ENCODE measurements around the gene CELF2.

Gene CELF2

DNA sequence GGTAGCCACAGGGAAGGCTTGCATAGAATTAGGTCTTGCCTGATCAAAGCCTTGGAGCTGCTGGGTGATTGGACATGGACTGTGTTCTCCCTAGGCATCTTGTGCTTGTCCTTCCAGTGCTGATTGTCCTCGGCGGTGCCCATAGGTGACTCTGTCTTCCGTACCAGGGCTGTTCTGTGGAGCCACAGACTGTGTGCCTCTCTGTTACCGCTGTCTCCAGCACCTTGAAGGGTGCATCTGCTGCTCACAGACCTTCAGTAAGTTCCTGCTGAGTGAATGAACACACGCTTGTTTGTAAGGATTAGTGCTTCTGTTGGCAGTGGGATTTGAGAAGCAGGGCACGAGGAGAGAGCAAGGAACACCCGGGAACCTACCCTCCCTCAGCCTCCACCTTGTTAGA, 116.7 kb downstream of the CELF2 start:
- peak; percentile 42 for DNase-seq (ENCODE audit: low spot score)

DNA sequence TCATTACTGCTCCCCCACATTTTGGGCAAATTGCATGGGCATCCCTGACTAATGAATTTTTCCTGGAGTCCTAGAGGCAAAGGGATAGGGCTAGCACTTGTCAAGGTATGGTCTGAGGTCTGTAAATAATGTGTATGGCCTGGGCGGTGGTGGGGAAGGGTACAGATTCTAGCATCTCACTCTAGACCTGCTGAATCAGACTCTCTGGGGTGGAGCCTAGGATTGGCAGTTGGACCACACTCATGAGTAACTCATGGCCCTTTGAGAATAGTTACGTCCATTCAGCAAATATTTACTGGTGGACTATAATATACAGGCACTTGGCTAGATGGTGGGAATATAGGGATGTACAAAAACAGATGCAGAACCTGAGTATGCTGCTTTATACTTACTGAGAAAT, 118.0 kb downstream of the CELF2 start:
- DNase-seq (ENCODE audit: low spot score), result no peak

DNA sequence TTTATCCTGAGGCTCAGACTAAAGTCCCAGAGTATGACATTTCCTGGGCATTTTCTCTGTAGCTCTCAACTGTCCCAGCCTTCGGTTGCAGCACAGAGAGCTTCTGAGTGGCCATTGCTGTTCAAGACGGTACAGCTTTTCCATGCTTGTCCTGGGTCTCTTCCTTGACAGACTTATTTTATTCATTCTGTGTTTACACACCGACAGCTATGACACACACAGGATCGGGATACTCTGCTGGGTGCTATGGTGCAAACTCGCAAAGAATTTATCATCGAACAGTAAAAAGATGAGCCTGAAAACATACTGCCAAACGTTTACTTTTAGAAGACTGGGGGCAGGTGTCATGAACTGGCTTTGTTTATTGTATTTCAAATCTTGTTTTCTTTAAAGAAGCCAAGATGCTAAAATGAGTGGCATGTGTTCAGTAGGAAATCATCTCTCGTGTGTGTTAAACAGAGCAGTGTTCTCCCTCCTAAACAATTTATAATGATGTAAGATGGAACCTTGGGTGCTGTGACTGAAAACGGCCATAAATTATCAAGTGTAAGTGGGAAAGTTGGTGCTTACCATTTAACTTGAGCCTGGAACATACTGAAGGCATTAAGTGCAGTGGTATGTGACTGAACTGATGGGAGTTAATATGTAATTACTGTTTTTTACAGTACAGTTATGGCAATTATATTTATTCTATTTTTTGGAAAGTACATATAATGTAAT, 120.8 kb downstream of the CELF2 start:
- no peak for DNase-seq (ENCODE audit: low spot score)

DNA sequence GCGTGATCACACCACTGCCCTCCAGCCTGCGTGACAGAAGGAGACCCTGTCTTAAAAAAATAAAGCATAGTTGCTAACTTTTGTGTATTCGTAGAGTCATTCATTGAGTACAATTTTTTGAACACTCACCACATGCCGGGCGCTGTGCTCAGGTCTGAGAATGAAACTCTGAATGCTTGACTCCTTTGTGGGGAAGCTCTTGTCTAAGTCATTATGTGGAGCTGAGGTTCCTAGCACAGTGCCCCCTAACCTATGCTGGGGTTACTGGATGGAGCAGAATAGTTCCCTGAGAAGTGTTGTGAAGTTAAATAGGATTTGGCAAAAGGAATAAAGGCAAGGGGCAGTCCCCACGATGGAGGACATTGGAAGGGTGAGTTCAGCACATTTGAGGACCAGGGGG, 123.3 kb downstream of the CELF2 start:
- DNase-seq (ENCODE audit: low spot score), result no peak

DNA sequence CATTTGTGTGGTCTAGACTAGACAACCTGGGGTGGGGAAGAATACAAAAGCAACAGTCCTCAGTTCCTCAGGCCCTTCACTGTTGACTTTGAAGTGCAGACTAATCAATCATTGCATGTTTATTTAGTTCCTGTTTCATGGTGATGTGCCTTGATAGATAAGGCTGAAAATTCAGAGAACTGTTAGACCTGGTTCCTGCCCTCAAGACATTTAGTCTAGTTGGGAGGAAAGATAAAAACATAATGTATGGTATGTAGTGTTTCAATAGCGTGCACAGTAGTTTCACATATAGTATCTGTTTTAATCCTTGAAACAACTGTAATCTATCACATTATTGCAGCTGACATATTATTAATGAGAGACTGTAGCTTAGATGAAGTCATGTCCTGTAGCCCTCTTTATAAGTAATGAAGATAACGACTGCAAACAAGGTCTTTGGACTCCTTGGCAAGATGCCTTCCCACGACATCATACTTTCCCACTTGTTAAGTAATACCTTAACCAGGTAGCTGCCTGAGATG, 124.0 kb downstream of the CELF2 start:
- DNase-seq (ENCODE audit: low spot score), result no peak

DNA sequence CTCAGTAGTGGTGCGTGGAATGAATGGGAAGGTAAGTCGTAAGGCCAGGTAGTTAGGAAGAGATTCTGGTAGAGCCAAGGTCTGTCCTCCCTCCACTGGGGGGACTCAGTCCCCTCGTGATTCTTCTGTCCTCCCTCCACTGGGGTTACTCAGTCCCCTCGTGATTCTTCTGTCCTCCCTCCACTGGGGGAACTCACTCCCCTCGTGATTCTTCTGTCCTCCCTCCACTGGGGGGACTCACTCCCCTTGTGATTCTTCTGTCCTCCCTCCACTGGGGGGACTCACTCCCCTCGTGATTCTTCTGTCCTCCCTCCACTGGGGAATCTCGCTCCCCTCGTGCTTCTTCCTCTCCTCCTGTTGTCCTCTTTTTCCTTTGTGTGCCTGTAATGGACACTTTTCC, 125.1 kb downstream of the CELF2 start:
- DNase-seq (ENCODE audit: low spot score), result no peak

DNA sequence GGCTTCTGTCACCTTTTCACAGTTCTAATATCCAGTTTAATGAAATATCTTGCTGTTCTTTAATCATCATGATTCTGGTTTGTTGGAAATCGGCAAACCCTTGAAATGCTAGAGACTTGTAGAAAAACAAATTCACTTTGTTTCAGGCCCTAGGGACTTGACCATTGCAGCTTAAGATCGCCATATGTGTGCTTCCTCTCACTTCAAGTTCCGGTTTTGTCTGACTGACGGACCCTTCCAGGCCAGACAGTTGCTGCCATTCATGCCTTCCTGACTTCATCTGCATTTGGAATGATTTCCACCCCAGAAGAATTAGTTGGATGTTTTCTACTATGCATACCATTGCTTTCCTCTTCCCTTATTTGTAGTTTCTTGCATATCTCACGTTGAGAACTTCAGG, 125.6 kb downstream of the CELF2 start:
- no peak for DNase-seq (ENCODE audit: low spot score)

DNA sequence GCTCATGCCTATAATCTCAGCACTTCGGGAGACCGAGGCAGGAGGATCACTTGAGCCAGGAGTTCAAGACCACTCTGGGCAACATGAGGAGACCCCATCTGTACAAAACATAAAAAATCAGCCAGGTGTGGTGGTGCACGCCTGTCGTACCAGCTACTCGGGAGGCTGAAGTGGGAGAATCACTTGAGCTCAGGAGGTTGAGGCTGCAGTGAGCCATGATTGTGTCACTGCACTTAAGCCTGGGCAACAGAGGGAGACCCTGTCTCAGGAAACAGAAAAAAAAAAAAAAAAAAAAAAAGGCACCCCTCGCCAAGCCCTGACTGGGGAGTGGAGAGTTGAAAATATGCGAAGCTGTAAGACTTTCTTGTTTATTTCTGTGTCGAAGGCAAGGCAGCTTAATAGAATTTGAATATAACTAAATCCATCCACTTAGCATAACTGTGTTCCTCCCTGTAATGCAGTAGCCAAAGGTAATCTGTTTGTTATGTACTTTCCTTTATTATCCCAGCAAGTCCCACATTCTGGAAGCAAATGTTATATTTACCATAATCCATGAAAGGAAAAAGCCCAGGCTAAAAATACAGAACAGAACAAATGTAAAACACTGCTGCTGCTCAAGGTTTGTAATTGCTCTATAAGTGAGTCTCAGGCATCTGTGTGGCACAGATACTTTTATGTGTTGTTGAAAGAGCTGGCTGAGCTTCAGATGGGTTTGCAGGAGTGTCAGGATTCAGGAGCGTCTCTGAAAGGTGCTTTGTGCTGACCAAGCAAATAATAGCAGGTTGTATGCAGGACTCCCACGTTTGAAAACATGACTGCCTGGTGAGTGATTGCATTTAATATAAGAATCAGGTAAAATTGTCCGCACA, 127.2 kb downstream of the CELF2 start:
- DNase-seq (ENCODE audit: low spot score), result peak; percentile 48

DNA sequence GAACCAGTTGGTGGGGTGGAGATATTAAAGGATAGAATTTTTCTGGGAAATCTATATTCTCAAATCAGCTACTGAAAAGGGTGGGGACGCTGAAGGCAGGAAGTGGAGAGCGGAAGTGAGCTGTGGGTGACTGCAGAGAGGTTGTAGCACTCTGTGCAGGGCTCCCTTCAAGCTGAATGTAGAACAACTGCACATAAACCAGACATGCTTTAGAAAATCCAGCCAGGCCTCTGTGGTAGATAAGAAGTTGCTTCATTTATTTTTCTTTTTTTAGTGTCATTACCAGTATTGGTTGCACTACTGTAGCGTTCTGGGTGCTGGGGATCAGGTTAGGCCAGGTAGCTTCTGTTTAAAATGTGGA, 127.8 kb downstream of the CELF2 start:
- DNase-seq (ENCODE audit: low spot score), result no peak

DNA sequence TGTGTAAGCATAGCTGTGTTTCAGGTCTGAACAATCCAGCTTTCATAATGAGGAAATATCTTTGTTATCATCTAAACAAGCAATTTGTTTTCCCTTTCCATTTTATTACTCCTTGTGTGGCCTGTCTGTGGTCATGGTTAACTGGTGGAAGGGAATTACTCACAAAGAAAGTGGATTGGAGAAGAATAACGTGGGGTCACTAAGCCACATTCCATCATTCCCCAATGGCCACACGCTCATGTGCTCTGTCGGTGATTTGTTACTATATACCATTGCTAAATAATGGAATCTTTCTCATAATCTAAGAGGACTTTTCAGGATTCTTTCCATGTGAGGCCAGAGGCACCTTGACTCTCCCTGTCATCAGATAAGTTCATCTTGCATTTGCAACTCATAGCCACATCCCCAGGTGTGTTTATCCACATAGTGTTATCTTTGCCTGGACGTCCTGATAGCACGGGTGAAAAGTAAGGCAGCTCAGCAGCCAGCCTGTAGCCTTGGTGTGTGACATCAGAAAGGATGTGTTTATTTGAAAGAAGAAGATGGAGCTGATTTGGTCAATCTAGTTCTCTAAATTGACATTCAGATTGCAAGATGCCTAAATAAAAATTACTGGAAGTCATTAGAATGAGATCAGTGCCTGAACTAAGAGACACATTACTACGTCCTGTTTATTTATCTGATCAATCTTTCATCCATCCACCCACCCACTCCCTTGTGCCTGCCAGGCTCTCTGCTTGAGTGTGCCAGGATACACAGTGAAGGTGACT, 128.9 kb downstream of the CELF2 start:
- DNase-seq (ENCODE audit: low spot score), result no peak

DNA sequence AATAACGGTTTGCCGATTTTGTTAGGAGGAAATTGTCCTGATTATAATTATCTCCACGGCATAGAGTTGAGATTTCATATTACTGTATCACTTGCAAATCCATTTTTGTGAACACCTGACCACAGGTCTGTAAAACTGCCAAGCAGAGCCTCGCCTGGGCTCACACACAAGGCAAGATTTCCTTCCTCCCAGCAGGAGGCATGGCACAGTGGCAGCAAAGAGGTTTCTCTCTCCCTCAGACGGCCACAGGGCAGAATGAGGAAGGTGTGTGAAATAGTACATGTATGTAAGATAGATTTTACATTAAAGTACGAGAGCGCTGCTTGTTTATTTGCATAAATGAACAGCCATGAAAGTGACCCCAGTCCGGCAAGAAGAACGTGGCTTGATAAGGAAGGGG, 130.1 kb downstream of the CELF2 start:
- peak; percentile 94 for DNase-seq (ENCODE audit: low spot score)

DNA sequence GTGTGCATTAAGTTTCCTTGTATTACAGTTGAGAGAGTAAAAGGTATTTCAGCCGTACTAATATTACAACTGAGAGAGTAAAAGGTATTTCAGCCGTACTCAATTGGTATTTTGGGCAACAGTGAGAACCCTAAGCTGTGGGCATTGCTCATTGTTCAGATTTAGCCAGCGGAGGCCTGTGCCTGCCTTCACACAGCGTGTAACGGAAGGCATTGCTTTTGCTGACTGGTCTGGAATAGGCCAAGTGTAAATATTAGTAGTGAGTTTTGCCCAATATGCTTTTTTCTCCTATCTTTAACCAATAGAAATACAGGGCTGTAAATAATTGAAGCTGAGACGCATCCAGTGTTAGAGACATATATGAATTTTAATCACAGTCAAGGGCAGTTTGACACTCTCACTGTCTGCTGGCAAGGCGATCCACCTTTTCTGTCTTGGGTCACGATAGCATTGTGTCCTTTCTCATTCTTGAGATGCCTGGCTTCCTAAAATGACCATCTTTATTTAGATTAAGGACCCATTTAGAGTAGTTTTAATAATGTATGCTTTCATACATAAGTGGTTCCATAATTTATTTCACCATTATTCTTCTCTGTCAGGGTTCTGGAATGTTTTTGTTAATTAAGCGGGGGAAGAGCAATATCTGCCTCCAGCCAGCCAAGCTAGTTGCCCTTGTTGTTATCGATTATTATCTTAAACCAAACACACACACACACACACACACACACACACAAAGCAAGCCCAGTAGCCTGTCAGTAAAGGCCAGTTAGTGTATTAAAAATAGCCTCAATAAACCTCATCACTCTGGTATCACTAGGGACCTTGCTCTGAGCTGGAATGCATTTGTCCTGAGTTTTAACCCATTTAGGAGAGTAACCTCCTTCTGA, 130.7 kb downstream of the CELF2 start:
- peak; percentile 52 for DNase-seq (ENCODE audit: low spot score)

DNA sequence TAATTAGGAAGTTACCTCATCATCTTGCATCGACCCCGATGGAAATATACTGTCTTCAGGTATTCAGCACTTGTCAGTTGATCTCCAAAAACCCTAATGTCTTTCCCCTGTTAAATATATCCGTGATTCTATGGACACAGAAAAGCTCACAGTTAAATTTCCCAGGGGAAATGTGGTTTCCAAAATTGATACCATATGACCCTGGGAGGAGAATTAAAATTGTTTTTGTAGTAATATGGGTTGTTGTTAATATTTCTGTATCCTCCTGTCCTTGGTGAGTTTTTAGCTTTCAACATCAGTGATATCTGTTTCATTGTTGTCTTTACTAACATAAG, 132.1 kb downstream of the CELF2 start:
- DNase-seq (ENCODE audit: low spot score), result no peak

DNA sequence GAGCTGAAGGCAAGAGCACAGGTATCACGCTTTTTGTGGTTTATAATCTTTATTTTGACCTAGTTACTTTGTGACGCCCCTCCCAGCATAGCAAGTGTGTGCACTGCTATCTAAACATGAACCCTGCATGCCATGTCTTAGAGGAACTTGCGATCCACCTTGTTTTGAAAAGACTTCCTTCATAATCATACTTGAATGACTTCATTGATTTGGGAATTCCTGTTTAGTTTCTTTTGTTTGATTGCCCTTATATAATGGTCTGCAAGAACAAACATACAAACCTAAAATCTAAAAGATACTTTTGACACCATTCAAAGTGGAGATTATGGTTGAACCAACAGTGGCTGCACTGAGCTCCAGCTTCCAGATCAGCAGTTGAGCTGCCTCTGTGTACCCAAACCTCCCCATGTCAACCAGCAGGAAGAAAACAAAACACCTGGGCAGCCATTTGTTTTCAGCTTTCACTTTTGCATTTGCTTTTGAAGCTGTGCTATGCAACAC, 132.6 kb downstream of the CELF2 start:
- DNase-seq (ENCODE audit: low spot score), result no peak

DNA sequence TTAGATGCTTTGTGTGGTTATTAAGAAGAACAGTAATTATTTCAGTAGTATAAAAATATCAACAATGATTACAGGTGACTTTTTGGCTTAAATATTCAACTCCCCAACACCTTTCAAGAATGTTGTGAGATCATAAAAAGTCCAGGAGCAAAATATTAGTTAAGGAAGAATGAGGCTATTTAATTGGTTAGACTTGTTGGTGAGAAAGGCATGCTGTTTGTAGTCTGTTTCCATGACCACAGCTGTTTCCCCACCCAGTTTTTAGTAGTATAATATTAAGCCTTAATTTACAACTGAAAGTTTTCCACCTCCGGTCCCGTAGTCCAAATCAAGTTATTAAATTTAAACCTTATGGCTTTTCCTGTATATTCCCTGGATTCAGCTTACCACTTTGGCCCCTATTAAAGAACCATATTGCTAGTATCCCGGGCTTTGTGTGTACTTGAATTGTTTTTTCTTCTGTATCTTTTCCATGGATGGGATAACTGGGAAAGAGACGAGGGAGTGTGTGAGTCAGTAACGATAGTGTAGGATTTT, 133.3 kb downstream of the CELF2 start:
- DNase-seq (ENCODE audit: low spot score), result no peak

DNA sequence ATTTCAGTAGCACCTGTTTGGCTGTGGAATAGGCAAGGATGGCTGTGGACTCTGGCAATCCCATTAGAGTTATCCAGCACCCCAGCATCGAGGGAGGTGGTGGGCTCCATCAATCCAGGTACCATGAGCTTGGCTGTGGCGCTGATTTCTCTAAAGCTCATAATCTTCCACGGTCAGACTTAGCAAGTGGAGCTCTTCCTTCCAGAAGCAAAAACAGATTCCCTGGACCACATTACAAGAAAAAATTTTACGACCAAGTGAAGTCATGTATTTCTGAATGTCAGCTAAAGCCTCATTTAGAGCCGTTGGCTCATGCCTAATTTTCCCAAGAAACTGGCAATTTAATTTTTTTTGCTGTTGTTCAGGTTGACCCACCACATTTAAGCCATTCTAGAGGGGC, 135.1 kb downstream of the CELF2 start:
- no peak for DNase-seq (ENCODE audit: low spot score)

DNA sequence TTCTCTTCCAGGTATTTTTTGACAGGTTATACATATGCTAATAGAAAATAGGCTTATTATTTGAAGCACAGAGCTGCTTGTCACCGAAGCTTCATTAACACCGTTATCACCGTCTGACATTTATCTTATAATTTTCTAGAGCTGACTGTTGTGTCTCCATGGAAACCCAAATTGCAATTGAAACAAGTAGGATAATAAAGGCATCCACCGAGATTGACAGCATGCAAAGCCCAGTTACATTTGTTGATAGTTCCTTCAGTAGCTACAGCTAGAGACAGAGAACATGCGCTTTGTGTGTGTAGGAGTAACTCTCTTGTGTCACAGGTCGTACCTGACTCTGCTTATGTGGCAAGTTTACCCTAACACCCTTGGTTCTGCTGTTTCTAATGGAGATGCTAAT, 135.6 kb downstream of the CELF2 start:
- DNase-seq (ENCODE audit: low spot score), result no peak

DNA sequence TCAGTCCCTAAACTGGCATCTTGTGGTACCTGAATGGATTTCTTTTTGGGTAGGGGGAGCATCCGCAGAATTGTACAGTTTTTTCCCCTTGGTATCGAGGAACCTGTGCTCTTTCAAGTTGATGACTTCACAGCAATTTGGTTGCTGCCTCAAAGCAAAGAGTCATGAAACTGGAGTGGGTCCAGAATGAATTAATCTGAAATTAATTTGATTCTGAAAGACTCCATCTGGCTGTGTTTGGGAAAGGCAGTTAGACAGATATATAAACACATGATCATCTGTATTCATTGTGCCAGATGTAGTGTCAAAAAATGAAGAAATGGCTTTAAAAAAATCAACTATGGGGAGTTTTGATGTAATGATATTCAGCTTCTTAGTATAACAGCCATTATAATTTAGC, 136.1 kb downstream of the CELF2 start:
- DNase-seq (ENCODE audit: low spot score), result no peak

DNA sequence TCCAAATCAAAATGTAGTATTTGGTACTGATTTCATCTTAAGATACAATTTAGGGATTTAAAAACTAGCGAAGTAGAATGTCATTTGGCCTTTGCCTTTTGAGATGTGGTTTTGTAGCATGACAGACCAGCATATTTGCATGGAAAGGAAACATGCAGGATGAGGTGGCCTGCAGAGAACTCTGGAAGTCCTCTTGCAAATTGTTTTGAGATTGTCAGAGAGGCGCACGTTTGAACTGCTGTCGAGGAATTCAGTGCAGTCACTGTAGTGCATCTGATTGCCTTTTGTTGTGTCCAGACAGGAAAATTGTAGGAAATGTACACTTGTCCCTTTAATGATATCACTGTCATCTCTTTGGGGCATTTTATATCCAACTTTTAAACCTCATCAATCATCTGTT, 136.7 kb downstream of the CELF2 start:
- no peak for DNase-seq (ENCODE audit: low spot score)

DNA sequence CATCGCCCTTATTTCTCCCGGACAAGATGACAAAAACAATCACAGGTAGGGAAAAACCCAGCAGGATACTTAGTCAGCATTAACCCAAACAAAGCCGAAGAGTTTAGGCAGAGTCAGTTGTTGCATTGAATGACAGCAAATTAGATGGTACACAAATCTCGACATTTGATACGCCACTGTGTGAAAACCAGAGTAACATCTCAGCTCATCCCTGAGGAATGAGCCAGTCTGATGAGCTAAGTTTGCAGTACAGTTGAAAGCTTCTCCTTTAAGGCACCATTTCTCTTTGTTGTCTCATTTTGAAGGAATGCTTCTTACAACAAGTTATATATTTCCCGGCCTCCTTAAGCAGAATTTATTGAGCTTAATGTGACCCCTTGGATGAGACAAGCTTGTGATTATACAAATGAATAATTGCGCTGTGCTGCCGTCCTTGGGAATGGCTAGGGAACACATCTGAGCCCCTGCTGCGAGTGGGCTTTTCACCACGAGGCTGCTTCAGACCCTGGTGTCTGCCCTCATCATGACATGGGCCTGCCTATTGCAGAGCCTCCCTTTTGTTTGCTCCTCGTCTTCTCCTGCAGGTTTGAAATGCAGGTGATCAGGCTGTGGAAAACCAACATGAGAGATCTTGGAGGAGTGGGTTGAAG, 137.3 kb downstream of the CELF2 start:
- no peak for DNase-seq (ENCODE audit: low spot score)

DNA sequence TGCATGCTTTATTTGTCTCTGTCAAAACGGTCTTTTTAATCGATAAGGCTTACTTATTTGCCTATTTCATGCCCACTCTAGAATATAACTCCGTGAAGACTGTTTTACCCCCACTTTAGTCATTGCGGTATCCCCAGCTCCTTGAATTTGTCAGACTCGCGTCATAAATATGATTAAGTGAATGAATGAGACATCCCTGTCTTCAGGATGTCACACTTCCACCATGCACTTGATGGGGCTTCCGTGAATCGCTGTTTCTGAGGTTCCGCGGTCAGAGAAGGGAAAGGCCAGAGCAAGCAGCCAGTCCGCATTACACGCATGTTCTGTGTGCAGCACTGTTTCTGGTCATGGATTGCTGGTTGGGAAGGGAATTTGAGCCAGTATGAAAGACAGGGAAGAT, 138.8 kb downstream of the CELF2 start:
- DNase-seq (ENCODE audit: low spot score), result no peak
